ENCODE results near the gene DCLK2. TPM values are rescaled to one million over a fixed set of nuclear protein-coding genes. Genes with fewer than 3 reads are reported as not detected.

Gene DCLK2
- total RNA-seq, 2 donors from 2014 or later, result 0.20 to 0.42 TPM

GRCh38 chr4:150244600-150244999 lies 166.4 kb downstream of the DCLK2 start:
- Mint-ChIP-seq H3K4me3 (no peak overlapping the region), H3K36me3 (ENCODE audit: low read depth) (no peaks in the 10 kb centered on the region), H3K27me3 (ENCODE audit: insufficient read depth) (no peaks in the 10 kb centered on the region), H3K27ac (no peak overlapping the region), H3K4me1 (peaks cover 26% of the 10 kb centered on the region), H3K9me3 (no peaks in the 10 kb centered on the region)
- Histone ChIP-seq H3K9ac (ENCODE audit: extremely low read depth, low read length, poor library complexity, severe bottlenecking) (no peak overlapping the region), H3K9me3 (ENCODE audit: control insufficient read depth, low read length) (no peaks in the 10 kb centered on the region), H3K27me3 (ENCODE audit: control insufficient read depth, insufficient read depth, low read length, poor library complexity, severe bottlenecking) (no peaks in the 10 kb centered on the region), H3K4me1 (ENCODE audit: control insufficient read depth, insufficient read depth, low read length) (peaks cover 4% of the 10 kb centered on the region), H3K4me3 (ENCODE audit: low read length) (no peak overlapping the region), H3K36me3 (ENCODE audit: control insufficient read depth, insufficient read depth, low read length) (no peaks in the 10 kb centered on the region), H3K27ac (ENCODE audit: low read depth, low read length) (no peak overlapping the region)
- no peak for DNase-seq
- TF ChIP-seq CTCF (conservative IDR thresholded peaks at IDR 0.05), result no peak
- WGBS, 2 experiments (ENCODE audit: insufficient coverage in 1 of 2, insufficient read length in 1 of 2), result 63 to 73% methylated on average over 2 to 3 of the region's 3 CpGs

GRCh38 chr4:150247184-150247583 lies 168.9 kb downstream of the DCLK2 start:
- no peaks in the 10 kb centered on the region for H3K36me3 Mint-ChIP-seq (ENCODE audit: low read depth)
- Histone ChIP-seq H3K4me3 (ENCODE audit: low read length) (no peak overlapping the region), H3K36me3 (ENCODE audit: control insufficient read depth, insufficient read depth, low read length) (no peaks in the 10 kb centered on the region), H3K27ac (ENCODE audit: low read depth, low read length) (no peak overlapping the region), H3K4me1 (ENCODE audit: control insufficient read depth, insufficient read depth, low read length) (peaks cover 4% of the 10 kb centered on the region), H3K27me3 (ENCODE audit: control insufficient read depth, insufficient read depth, low read length, poor library complexity, severe bottlenecking) (no peaks in the 10 kb centered on the region), H3K9me3 (ENCODE audit: control insufficient read depth, low read length) (no peaks in the 10 kb centered on the region), H3K9ac (ENCODE audit: extremely low read depth, low read length, poor library complexity, severe bottlenecking) (no peak overlapping the region)
- H3K4me1 Mint-ChIP-seq, result peaks cover 26% of the 10 kb centered on the region
- no peak overlapping the region for H3K27ac Mint-ChIP-seq
- no peak for TF ChIP-seq CTCF (conservative IDR thresholded peaks at IDR 0.05)
- H3K27me3 Mint-ChIP-seq (ENCODE audit: insufficient read depth), result no peaks in the 10 kb centered on the region
- H3K4me3 Mint-ChIP-seq, result no peak overlapping the region
- 92 to 99% methylated on average over 5 to 7 of the region's 7 CpGs for WGBS, 2 experiments (ENCODE audit: insufficient coverage in 1 of 2, insufficient read length in 1 of 2)
- no peak for DNase-seq
- H3K9me3 Mint-ChIP-seq, result no peaks in the 10 kb centered on the region

- Mint-ChIP-seq H3K27ac (no peak overlapping the region), H3K36me3 (ENCODE audit: low read depth) (no peaks in the 10 kb centered on the region), H3K4me3 (no peak overlapping the region), H3K27me3 (ENCODE audit: insufficient read depth) (no peaks in the 10 kb centered on the region), H3K4me1 (peaks cover 24% of the 10 kb centered on the region), H3K9me3 (no peaks in the 10 kb centered on the region)
- H3K27ac ChIP-seq (ENCODE audit: low read depth, low read length), result no peak overlapping the region
- no peak for DNase-seq
- no peaks in the 10 kb centered on the region for H3K9me3 ChIP-seq (ENCODE audit: control insufficient read depth, low read length)
- no peak overlapping the region for H3K4me3 ChIP-seq (ENCODE audit: low read length)
- no peak for TF ChIP-seq CTCF (conservative IDR thresholded peaks at IDR 0.05)
- no peak overlapping the region for H3K9ac ChIP-seq (ENCODE audit: extremely low read depth, low read length, poor library complexity, severe bottlenecking)
- 92 to 100% methylated on average over 4 of the region's 4 CpGs for WGBS, 2 experiments (ENCODE audit: insufficient coverage in 1 of 2, insufficient read length in 1 of 2)
- peaks cover 4% of the 10 kb centered on the region for H3K4me1 ChIP-seq (ENCODE audit: control insufficient read depth, insufficient read depth, low read length)
- H3K27me3 ChIP-seq (ENCODE audit: control insufficient read depth, insufficient read depth, low read length, poor library complexity, severe bottlenecking), result no peaks in the 10 kb centered on the region
- no peaks in the 10 kb centered on the region for H3K36me3 ChIP-seq (ENCODE audit: control insufficient read depth, insufficient read depth, low read length)
Measured at GRCh38 chr4:150248181-150248580, 169.9 kb downstream of the DCLK2 start.

Measured in endodermal cell (in vitro differentiated cells).